GM21786 (cell line): ENCODE results near the gene KBTBD3.
"Not testable (repeated sequence)": the region's sequence is repeated elsewhere in the genome, so short reads cannot be mapped to it uniquely, and the experiment has no call there.

Experiments
- ATAC-seq: cut with Tn5 transposase; IDR thresholded peaks from one replicate; pipeline ENCODE4 v1.9.1; 2021; ENCODE audit not compliant: unreplicated experiment

Gene KBTBD3

GRCh38 chr11:106012744-106013143, 64.4 kb downstream of the KBTBD3 start:
- ATAC-seq = no peak

DNA sequence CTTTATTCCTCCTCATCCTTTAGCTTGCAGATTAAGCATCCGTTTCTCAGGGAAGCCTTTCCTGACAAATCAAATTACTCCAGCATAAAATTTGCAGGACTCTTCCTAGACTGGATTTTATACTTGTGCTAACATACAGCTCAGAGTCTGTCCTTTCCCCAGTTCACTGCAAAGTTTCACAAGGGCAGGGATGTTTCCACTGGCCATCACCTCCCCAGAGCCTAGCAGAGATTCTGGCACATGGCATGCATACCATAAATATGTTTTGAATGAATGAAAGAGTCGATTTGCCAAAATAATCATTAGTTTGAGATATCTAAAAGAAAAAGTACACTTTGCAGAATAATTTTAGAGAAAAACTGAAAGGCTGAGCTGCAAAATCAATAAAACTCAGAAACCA, 65.7 kb downstream of the KBTBD3 start:
- ATAC-seq = no peak

- not testable (repeated sequence) for ATAC-seq
Observed at GRCh38 chr11:106003094-106003493, 74.1 kb downstream of the KBTBD3 start.

DNA sequence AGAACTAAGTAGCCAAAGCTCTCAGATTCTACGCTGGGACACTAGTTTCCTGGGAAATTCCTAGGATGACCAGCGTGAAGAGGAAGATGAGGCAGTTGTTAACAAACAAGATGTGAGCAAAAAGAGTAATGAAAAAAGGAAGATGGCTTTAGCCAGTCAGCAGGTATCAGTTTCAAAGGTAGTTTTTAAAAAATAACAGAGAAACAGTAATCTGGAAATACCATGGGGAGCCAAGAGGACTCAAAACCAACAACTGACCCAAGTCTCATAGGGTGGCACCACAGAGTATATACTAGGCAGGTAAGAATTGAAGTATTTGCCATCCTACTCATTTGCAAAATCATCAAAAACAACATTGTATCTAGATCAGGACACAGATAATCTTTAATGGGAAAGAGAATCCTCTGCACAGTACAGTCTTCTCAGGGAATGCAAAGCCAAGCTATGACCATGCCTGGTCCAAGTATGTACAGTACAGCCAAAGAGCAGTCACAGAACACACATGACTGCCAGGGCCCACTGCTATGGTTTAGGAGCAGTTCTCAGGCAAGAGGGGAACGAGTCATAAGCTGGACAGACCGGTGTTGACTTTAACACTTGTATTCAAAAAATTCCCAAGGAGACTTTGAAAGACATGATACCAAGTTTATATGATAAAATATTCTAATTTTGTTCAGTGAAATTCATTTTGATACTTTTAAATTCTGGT, 75.7 kb downstream of the KBTBD3 start:
- ATAC-seq = peak; percentile 56
